DOHH2 (cell line): ENCODE data around the gene CASZ1.

ENCODE experiments used
- H3F3A ChIP-seq: fragments of 200-600 bp; sonication (generic), shearing (Covaris generic); 2 replicates; pipeline ENCODE4 v1.6.0; 2016; ENCODE audit warnings: antibody characterized with exemption, mild to moderate bottlenecking; ENCODE audit not compliant: control insufficient read depth, insufficient read depth
- H3K27ac ChIP-seq: fragments of 200-600 bp; sonication (generic); 2 replicates; pipeline ENCODE4 v1.5.1; 2014; ENCODE audit warnings: low read depth, mild to moderate bottlenecking, low read length, moderate library complexity
- H3K27me3 ChIP-seq: fragments of 200-600 bp; sonication (generic); 2 replicates; pipeline ENCODE4 v1.6.1; 2014; ENCODE audit warnings: mild to moderate bottlenecking, low read length, mixed read lengths; ENCODE audit not compliant: control insufficient read depth
- H3K36me3 ChIP-seq: fragments of 200-600 bp; sonication (generic); 2 replicates; pipeline ENCODE4 v1.6.1; 2014; ENCODE audit warnings: mild to moderate bottlenecking, low read length, moderate library complexity, mixed read lengths; ENCODE audit not compliant: control insufficient read depth
- H3K4me1 ChIP-seq: fragments of 200-600 bp; sonication (generic); 2 replicates; pipeline ENCODE4 v1.6.1; 2014; ENCODE audit warnings: mild to moderate bottlenecking, low read length, mixed read lengths; ENCODE audit not compliant: control insufficient read depth
- H3K4me2 ChIP-seq: fragments of 200-600 bp; sonication (generic); 2 replicates; pipeline ENCODE4 v1.6.0; 2014; ENCODE audit warnings: mild to moderate bottlenecking, low read length, moderate library complexity
- H3K4me3 ChIP-seq: fragments of 200-600 bp; sonication (generic); 2 replicates; pipeline ENCODE4 v1.5.1; 2014; ENCODE audit warnings: mild to moderate bottlenecking, low read length, mixed read lengths
- H3K79me2 ChIP-seq: fragments of 200-600 bp; sonication (generic); 2 replicates; pipeline ENCODE4 v1.6.1; 2014; ENCODE audit warnings: mild to moderate bottlenecking, low read length, mixed read lengths; ENCODE audit not compliant: control insufficient read depth
- H3K9me2 ChIP-seq: fragments of 200-600 bp; sonication (generic); replicated peaks from 2 replicates; pipeline ENCODE4 v1.6.1; 2014; ENCODE audit warnings: mild to moderate bottlenecking, low read length, mixed read lengths; ENCODE audit not compliant: control insufficient read depth
- H3K9me3 ChIP-seq: fragments of 200-600 bp; sonication (generic); 2 replicates; pipeline ENCODE4 v1.6.1; 2014; ENCODE audit warnings: antibody characterized with exemption, low read length, mixed read lengths; ENCODE audit not compliant: control insufficient read depth, insufficient read depth
- H4K20me1 ChIP-seq: fragments of 200-600 bp; sonication (generic); 2 replicates; pipeline ENCODE4 v1.6.0; 2014; ENCODE audit warnings: low read depth, mild to moderate bottlenecking, antibody characterized with exemption, low read length, moderate library complexity; ENCODE audit not compliant: control insufficient read depth, insufficient read depth
- CTCF ChIP-seq: fragments of 200-600 bp; sonication (generic); IDR thresholded peaks from one replicate; pipeline ENCODE4 v1.5.1; 2014; ENCODE audit warnings: antibody characterized with exemption, mild to moderate bottlenecking, low read depth, low read length; ENCODE audit not compliant: poor library complexity, severe bottlenecking
- EZH2phosphoT487 ChIP-seq: fragments of 200-600 bp; sonication (generic); IDR thresholded peaks from 2 replicates; pipeline ENCODE4 v1.6.1; 2017; ENCODE audit warnings: borderline replicate concordance, mild to moderate bottlenecking, antibody characterized with exemption, low read length, moderate library complexity, mixed read lengths

The CASZ1 gene

GRCh38 chr1:10789803-10790702, 6.4 kb downstream of the CASZ1 start:
- Histone ChIP-seq H3F3A (no peaks in the 10 kb centered on the region), H3K4me3 (no peak overlapping the region), H3K9me2 (no peaks in the 10 kb centered on the region), H3K27me3 (peaks cover 20% of the 10 kb centered on the region), H4K20me1 (no peaks in the 10 kb centered on the region), H3K36me3 (no peaks in the 10 kb centered on the region), H3K79me2 (no peaks in the 10 kb centered on the region), H3K27ac (no peak overlapping the region), H3K4me2 (no peak overlapping the region), H3K4me1 (no peaks in the 10 kb centered on the region), H3K9me3 (no peaks in the 10 kb centered on the region)
- TF ChIP-seq CTCF (no peak), EZH2phosphoT487 (no peak)

GRCh38 chr1:10789047-10789791, 7.2 kb downstream of the CASZ1 start:
- H3K27me3 ChIP-seq = peaks cover 15% of the 10 kb centered on the region
- TF ChIP-seq CTCF (no peak), EZH2phosphoT487 (no peak)
- H3K9me3 ChIP-seq = no peaks in the 10 kb centered on the region
- no peaks in the 10 kb centered on the region for H3F3A ChIP-seq
- no peaks in the 10 kb centered on the region for H3K79me2 ChIP-seq
- no peaks in the 10 kb centered on the region for H3K36me3 ChIP-seq
- no peaks in the 10 kb centered on the region for H3K4me1 ChIP-seq
- H4K20me1 ChIP-seq = no peaks in the 10 kb centered on the region
- no peaks in the 10 kb centered on the region for H3K9me2 ChIP-seq
- no peak overlapping the region for H3K4me3 ChIP-seq
- H3K27ac ChIP-seq = no peak overlapping the region
- no peak overlapping the region for H3K4me2 ChIP-seq

GRCh38 chr1:10788592-10789006, 7.8 kb downstream of the CASZ1 start:
- TF ChIP-seq EZH2phosphoT487 (no peak), CTCF (no peak)
- Histone ChIP-seq H4K20me1 (no peaks in the 10 kb centered on the region), H3K36me3 (no peaks in the 10 kb centered on the region), H3K4me3 (no peak overlapping the region), H3F3A (no peaks in the 10 kb centered on the region), H3K4me1 (no peaks in the 10 kb centered on the region), H3K27ac (no peak overlapping the region), H3K79me2 (no peaks in the 10 kb centered on the region), H3K9me3 (no peaks in the 10 kb centered on the region), H3K4me2 (no peak overlapping the region), H3K9me2 (no peaks in the 10 kb centered on the region), H3K27me3 (peaks cover 8% of the 10 kb centered on the region)
